AG04450 (cell line): ENCODE data around the gene UNC5A. TPM values are rescaled to one million over a fixed set of nuclear protein-coding genes. Genes with fewer than 3 reads are reported as not detected.

ENCODE experiments used
- CTCF ChIA-PET: fragments of 300-600, 350-600 bp; formaldehyde crosslinking; extraction: SDS; loops from one replicate; lab custom pipeline; 2022; ENCODE audit warnings: antibody characterized with exemption, inconsistent platforms; lab: Charles Lee
- POLR2A ChIA-PET: fragments of 350-600 bp; formaldehyde crosslinking; extraction: SDS; loops from one replicate; lab custom pipeline; 2021; ENCODE audit warnings: antibody characterized with exemption, inconsistent platforms; lab: Yijun Ruan, JAX
- DNase-seq: peaks from one replicate; pipeline ENCODE4 v3.0.0-alpha.2; 2011; ENCODE audit warnings: low read depth, low spot score
- H3K27ac ChIP-seq: one replicate; pipeline ENCODE4 v1.5.1; 2012; ENCODE audit warnings: low read depth, low read length, control low read depth
- H3K27me3 ChIP-seq: one replicate; pipeline ENCODE4 v1.6.0; 2012; ENCODE audit warnings: low read length; ENCODE audit not compliant: control insufficient read depth, insufficient read depth
- H3K4me3 ChIP-seq: 2 replicates; pipeline ENCODE4 v1.5.1; 2011; ENCODE audit warnings: mild to moderate bottlenecking, low read depth, low read length, control low read depth
- H3K9me3 ChIP-seq: 2 replicates; pipeline ENCODE4 v1.5.1; 2012; ENCODE audit warnings: low read length; ENCODE audit not compliant: control insufficient read depth, insufficient read depth
- polyA plus RNA-seq: library from polyadenylated mRNA; depleted of rRNA; stranded (reverse); fragments of >200 nt; gene quantifications from 2 replicates; pipeline ENCODE4 v1.2.3, GENCODE V29; 2011
- TF ChIP-seq, protein P1 (sequence below): IDR thresholded peaks from 2 replicates; pipeline ENCODE4 v1.5.1; 2011; ENCODE audit warnings: low read depth, low read length, control low read depth, inconsistent platforms

The UNC5A gene
- polyA plus RNA-seq, 1 experiment: not detected

DNA sequence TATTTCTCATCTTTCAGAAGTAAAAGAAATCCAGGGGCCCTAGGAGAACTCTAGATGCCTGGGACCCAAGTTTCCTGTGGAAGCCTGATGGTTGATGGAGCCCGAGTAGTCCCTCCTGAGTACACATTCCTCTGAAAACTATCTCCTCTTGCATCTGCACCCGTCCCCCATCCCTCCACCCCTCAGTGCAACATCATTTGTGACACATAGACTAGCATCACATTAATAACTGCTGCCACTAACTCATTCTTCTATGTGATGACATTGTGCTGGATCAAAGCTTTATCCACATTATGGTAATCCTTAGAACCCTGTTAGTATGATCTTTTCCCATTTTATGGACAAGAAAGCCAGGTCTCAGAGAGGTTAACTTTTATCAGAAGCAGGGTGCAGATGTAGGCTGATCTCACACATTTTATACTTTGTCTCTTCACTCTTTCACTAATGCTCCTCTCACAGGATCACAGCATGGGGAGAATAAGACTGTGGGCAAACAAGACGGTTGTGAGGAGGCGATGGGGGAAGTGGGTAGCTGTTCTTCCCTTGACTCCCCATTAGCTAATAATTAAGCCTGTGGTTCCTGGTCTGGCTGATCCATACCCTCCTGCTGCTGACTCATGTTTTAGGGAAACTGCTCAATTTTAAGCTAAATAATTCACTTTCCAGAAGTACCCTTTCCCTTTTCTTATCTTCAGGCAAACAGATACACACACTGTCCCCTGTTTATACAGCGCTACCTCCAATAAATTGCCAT, 92.7 kb downstream of the UNC5A start:
- no peak overlapping the region for H3K27ac ChIP-seq

DNA sequence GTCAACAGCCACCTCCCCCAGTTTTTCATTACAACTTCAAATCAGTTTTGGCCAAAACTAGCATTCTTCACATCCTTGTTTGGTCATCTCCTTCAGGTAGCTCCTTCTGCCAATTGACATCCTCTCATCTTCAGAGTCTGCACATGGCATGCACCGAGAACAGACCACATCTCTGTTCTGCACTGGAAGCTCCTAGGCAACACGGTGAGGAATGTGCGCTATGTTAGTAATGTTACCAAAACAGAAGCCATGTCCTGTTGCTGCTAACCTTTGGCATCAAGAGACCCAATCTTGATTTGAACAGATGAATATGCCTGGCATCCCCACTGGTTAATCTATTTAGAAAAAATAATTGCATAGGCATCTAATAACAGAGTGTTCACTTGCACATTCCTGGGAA, 93.9 kb downstream of the UNC5A start:
- no peak for DNase-seq
- no peaks in the 10 kb centered on the region for H3K9me3 ChIP-seq
- CTCF ChIA-PET: no interaction called here
- TF ChIP-seq, protein P1, sequence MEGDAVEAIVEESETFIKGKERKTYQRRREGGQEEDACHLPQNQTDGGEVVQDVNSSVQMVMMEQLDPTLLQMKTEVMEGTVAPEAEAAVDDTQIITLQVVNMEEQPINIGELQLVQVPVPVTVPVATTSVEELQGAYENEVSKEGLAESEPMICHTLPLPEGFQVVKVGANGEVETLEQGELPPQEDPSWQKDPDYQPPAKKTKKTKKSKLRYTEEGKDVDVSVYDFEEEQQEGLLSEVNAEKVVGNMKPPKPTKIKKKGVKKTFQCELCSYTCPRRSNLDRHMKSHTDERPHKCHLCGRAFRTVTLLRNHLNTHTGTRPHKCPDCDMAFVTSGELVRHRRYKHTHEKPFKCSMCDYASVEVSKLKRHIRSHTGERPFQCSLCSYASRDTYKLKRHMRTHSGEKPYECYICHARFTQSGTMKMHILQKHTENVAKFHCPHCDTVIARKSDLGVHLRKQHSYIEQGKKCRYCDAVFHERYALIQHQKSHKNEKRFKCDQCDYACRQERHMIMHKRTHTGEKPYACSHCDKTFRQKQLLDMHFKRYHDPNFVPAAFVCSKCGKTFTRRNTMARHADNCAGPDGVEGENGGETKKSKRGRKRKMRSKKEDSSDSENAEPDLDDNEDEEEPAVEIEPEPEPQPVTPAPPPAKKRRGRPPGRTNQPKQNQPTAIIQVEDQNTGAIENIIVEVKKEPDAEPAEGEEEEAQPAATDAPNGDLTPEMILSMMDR: no peak
- H3K27ac ChIP-seq: no peak overlapping the region
- no peaks in the 10 kb centered on the region for H3K27me3 ChIP-seq
- H3K4me3 ChIP-seq: no peak overlapping the region
- POLR2A ChIA-PET: no interaction called here

More for the DNA sequence above, 92.7 kb downstream of the UNC5A start:
- POLR2A ChIA-PET: no interaction called here
- Histone ChIP-seq H3K27me3 (no peaks in the 10 kb centered on the region), H3K4me3 (no peak overlapping the region), H3K9me3 (no peaks in the 10 kb centered on the region)
- CTCF ChIA-PET: interaction anchor here (2.4 kb wide), 1 partner anchor 242 kb away, joined by 16 read pairs; no protein-coding TSS in a partner anchor
- no peak for DNase-seq
- TF ChIP-seq, protein P1: no peak

DNA sequence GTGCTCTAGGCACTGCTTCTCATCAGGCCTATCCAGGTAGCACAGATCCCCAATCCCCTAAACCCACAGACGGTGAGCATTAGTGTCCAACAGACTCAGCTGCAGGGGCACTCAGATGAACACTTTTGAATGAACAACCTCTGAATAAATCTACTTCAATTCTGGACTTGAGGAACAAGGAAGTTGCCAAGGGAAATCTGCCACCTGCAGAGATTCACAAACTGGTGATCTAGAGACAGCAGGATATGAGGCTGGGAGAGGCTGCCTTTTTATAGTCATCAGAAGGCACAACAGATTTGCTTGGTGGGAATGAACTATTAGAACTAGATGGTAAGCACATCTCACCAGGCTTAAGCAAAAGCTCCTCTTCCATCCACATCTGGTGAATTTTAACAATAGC, 95.8 kb downstream of the UNC5A start:
- POLR2A ChIA-PET: no interaction called here

DNA sequence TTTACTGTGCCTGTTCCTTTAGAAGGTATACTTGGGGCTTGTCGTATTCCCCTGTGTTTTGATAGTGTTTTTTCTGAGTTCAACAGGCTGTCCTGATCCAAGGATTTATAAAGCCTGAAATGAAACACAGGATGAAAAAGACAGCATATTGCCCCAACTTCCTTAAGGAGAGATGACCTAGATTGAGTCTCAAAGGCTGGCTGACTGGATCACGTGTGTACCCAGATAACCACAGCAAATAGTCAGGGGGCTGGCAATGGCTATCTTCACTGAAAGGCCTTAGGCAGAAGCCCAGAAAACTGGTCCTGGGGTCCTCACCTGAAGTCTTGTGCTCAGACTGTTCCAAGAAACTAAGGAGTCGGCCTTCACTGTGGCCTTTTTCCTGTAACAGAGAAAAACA, 96.4 kb downstream of the UNC5A start:
- CTCF ChIA-PET: interaction anchor here (1.6 kb wide), 1 partner anchor 246 kb away, joined by 5 read pairs; no protein-coding TSS in a partner anchor

More for the DNA sequence above, 95.8 kb downstream of the UNC5A start:
- no peak overlapping the region for H3K4me3 ChIP-seq
- no peak for DNase-seq
- TF ChIP-seq, protein P1: no peak
- H3K27ac ChIP-seq: no peak overlapping the region
- CTCF ChIA-PET: interaction anchor here (1.6 kb wide), 1 partner anchor 246 kb away, joined by 5 read pairs; no protein-coding TSS in a partner anchor
- H3K27me3 ChIP-seq: no peaks in the 10 kb centered on the region
- H3K9me3 ChIP-seq: no peaks in the 10 kb centered on the region

More for the DNA sequence above, 96.4 kb downstream of the UNC5A start:
- Histone ChIP-seq H3K27me3 (no peaks in the 10 kb centered on the region), H3K9me3 (no peaks in the 10 kb centered on the region), H3K27ac (no peak overlapping the region), H3K4me3 (no peak overlapping the region)
- POLR2A ChIA-PET: no interaction called here
- TF ChIP-seq, protein P1: no peak
- no peak for DNase-seq
